Measurements from ENCODE around the gene NAA10.
"Not testable (repeated sequence)": the region's sequence is repeated elsewhere in the genome, so short reads cannot be mapped to it uniquely, and the experiment has no call there.

NAA10 gene

GRCh38 chrX:153934762-153935325 lies at the start of gene NAA10:
NAA10 (minus strand) TSS chrX:153935037; CDS start chrX:153934904, 133 bp downstream.
- DNase-seq: peak; percentile 21

DNA sequence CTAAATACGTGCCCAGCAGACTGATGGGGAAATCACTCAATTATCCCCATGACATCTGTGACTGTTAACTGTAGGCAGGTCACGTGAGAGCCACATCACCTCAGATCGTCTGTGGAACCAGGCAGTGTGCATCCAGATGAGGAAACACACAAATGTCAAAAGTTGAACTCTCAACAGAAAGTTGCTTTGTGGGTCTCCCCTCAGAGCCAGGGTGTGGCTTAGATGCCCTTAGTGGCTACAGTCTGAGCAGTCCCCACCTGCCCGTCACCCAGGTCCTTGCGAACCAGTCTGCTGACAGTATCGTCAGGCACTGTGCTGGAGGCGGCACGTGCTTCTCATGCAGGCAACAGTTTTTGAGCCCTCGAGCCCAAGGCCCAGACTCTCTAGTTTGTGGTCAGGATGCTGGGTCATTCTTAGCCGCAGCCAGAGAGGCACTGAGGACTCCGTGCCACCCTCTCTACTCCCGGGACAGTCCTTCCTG lies 48.5 kb upstream of the NAA10 start:
- DNase-seq: no peak

DNA sequence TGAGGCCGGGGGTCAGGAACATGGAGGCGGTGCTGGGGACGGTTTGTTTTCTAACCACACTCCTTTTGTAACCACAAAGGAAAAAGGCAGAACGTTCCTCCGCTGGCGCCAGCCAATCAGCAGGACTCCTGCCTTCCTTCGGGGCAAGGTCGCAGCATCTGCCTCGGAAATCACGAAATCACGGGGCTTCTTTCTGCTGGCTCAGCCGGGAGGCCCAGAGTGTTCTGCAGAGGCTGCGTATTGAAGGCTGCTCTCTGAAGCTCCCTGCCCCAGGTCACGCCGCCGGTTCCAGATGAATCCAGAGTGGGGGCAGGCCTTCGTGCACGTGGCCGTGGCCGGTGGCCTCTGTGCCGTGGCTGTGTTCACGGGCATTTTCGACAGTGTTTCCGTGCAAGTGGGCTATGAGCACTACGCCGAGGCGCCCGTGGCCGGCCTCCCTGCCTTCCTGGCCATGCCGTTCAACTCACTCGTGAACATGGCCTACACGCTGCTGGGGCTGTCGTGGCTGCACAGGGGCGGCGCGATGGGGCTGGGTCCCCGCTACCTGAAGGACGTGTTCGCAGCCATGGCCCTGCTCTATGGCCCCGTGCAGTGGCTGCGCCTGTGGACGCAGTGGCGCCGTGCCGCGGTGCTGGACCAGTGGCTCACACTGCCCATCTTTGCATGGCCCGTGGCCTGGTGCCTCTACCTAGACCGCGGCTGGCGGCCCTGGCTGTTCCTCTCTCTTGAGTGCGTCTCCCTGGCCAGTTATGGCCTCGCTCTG lies 47.1 kb upstream of the NAA10 start:
- DNase-seq: no peak

GRCh38 chrX:153981231-153981630 lies 46.4 kb upstream of the NAA10 start:
- DNase-seq: no peak

- not testable (repeated sequence) for DNase-seq
These were observed 45.6 kb upstream of the NAA10 start for GRCh38 chrX:153980394-153980793.

DNA sequence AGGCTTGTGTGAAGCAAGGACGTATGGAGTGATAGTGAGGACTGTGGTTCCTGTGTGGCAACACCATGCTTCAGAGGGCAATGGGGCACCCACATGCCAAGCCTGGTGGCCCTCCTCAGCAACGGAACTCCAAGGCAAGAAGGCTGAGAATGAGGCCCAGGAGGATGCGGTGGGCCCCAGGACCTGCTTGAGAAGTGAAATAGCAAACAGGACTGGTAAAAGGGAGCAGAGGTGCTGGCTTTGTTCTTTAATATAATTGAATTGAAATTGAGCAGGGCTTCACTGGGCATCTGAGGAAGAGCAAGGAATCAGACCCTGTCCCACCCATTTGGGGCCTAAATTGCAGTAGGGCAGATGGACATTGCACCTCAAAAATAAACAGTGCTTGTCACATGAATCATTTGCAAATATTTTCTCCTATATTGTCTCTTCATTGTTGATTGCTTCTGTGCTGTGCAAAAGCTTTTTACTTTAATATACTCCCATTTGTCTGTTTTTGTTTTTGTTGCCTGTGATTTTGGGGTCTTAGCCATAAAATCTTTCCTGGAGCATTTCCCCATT lies 40.0 kb upstream of the NAA10 start:
- no peak for DNase-seq

DNA sequence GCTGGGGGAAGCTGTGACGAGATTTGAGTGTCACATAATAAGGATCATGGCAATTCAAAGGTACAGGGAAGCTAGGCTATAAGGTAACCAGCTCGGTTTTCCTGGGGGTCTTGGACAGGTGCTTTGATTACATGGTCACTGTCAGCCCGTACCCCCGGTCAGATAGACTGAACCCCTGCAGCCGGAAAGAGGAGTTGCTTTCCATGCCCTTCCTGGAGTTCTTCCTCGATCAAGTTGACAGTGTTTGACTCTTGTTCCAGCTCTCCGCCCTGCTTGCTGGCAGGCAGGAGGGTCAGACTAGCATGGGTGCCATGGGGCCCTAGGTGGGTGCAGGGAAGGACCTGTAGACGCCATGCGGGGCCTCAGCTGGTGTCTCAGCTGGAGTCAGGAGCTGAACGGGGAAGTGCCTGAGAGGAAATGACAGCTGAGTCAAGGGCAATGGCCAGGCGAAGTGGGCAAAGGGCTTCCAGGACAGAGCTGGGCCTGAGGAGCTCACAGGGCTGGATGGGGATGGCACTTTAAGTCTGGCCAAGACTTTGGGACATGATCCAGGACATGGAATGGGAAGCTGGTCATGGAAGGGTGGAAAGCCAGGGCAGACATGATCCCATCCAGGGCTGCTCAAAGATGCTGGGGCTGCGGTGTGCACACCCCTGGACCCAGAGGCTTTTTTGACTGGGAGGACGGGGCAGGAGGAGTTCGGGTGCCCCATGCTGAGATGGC lies 39.3 kb upstream of the NAA10 start:
- no peak for DNase-seq

- DNase-seq: no peak
These were observed 38.5 kb upstream of the NAA10 start for GRCh38 chrX:153973127-153974002.

- peak; percentile 68 for DNase-seq
These were observed 37.7 kb upstream of the NAA10 start, which contains the start of gene TMEM187 for GRCh38 chrX:153972368-153973126. TMEM187 (plus strand) TSS chrX:153972754; CDS start chrX:153982063, 9,309 bp downstream.

- peak; percentile 77 for DNase-seq
These were observed 36.9 kb upstream of the NAA10 start, which contains the start of gene HCFC1 for GRCh38 chrX:153971450-153972367. HCFC1 (minus strand) TSS chrX:153971818; CDS start chrX:153970840, 978 bp downstream.

- DNase-seq: peak; percentile 75
These were observed 36.2 kb upstream of the NAA10 start for GRCh38 chrX:153971124-153971449.

GRCh38 chrX:153970357-153971123 lies 35.7 kb upstream of the NAA10 start:
- DNase-seq: no peak

DNA sequence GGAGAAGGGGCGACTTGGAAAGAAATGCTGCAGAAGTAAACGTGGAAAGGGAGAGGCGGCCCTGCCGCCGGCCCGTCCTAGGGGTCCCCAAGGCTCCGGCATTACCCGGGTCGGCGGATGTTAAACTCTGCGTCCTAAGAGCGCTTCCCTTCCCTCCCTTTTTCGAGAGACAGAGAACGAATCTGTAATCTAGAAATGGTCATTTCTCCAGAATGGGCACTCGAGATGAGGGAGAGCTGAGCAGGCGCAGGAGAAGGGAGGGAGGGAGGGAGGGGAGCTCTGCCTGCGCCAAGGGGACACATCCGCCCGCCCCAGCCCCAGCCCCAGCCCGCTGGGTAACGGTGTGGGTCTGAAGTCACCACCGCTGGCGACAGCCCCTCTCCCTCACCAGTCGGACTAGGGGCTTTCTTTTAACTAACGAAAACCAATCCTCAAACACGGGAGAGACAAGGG lies 35.1 kb upstream of the NAA10 start:
- no peak for DNase-seq

GRCh38 chrX:153969125-153969903 lies 34.5 kb upstream of the NAA10 start:
- no peak for DNase-seq

- DNase-seq: no peak
These were observed 33.9 kb upstream of the NAA10 start for GRCh38 chrX:153968754-153969124.

DNA sequence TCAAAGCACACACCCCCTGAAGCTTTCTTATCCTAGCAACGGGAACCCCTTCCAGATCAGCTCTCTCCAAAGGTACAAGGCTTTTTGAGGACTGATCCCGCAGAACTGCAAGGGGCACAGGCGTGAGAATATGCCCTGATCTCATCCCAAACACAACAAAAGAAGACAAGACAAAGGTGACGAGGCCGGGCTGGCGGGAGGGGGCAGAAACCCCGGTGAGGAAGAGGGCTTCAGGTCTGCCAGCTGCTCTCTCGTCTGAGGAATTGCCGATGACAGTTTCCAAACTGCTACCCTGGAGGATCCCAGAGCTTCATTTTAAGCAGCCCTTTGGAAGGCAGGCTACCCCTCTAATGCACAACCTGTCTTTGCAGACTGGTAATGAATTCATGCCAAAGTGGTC lies 33.4 kb upstream of the NAA10 start:
- no peak for DNase-seq

DNA sequence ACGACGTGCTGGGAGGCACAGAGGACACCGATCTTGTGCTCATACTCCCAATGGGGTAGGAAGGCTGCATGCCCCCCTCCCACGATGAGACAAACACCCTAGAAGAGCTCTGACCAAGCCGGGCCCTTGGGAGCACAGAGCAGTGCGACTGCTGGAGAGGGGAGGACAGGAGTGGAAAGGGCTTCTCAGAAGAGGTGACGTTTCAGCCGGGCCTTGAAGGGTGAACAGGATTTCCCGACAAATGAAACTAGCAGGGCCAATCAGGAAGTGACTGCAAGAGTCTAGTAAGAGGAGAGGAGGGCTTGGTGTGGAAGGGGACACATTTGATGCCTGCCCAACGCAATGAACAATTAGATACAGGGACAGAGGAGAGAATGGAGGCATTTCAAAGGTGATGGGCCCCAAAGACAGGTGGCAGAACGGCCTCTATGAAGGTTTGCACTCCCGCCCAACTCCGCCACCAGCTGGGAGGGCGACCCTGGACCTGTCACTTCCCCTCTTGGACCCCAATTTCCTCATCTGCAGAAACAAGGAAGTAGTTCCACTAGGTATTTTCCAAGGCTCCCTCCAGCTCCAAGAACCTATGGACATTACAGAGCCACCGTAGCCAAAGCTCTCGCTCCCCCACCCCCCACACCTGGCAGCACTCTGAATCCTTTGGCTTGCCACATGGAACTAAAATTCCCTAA lies 32.8 kb upstream of the NAA10 start:
- DNase-seq: no peak
